HuH-7.5 (cell line): ENCODE data around the gene LCE3A.
"Not testable (repeated sequence)": the region's sequence is repeated elsewhere in the genome, so short reads cannot be mapped to it uniquely, and the experiment has no call there.

Source experiments
- DNase-seq: peaks from one replicate; pipeline ENCODE4 v3.0.0; 2011; ENCODE audit warnings: low spot score

The LCE3A gene

GRCh38 chr1:152622803-152623202, at the start of gene LCE3A:
TSS of gene LCE3A (minus strand) at chr1:152623103. CDS start at chr1:152623103, 0 bp downstream.
- no peak for DNase-seq

GRCh38 chr1:152667648-152668047, 44.7 kb upstream of the LCE3A start:
- DNase-seq, result no peak

GRCh38 chr1:152666171-152666570, 43.3 kb upstream of the LCE3A start:
- not testable (repeated sequence) for DNase-seq

- no peak for DNase-seq
Observed at GRCh38 chr1:152663098-152663497, 40.2 kb upstream of the LCE3A start, which contains the start of gene LCE2D. TSS of gene LCE2D (plus strand) at chr1:152663380. CDS start at chr1:152664106, 726 bp downstream.

- no peak for DNase-seq
Observed at GRCh38 chr1:152658649-152659048, 35.7 kb upstream of the LCE3A start.

- no peak for DNase-seq
Observed at GRCh38 chr1:152657677-152658076, 34.8 kb upstream of the LCE3A start.

GRCh38 chr1:152656459-152656858, 33.6 kb upstream of the LCE3A start:
- DNase-seq, result no peak

- peak; percentile 20 for DNase-seq
Observed at GRCh38 chr1:152654110-152654509, 31.2 kb upstream of the LCE3A start.

- no peak for DNase-seq
Observed at GRCh38 chr1:152646656-152647055, 23.8 kb upstream of the LCE3A start.

- DNase-seq, result no peak
Observed at GRCh38 chr1:152645146-152645545, 22.2 kb upstream of the LCE3A start.

- DNase-seq, result no peak
Observed at GRCh38 chr1:152643945-152644344, 21.0 kb upstream of the LCE3A start.

- no peak for DNase-seq
Observed at GRCh38 chr1:152640351-152640750, 17.4 kb upstream of the LCE3A start.

GRCh38 chr1:152630596-152630995, 7.7 kb upstream of the LCE3A start:
- DNase-seq, result no peak

GRCh38 chr1:152626744-152627143, 3.8 kb upstream of the LCE3A start:
- no peak for DNase-seq

- DNase-seq, result peak; percentile 13
Observed at GRCh38 chr1:152623203-152623844, 421 bp upstream of the LCE3A start.

- no peak for DNase-seq
Observed at GRCh38 chr1:152621993-152622392, 910 bp downstream of the LCE3A start.

GRCh38 chr1:152613511-152613910, 9.4 kb downstream of the LCE3A start, which contains the start of gene LCE3B:
TSS of gene LCE3B (plus strand) at chr1:152613811. CDS start at chr1:152613811, 0 bp downstream.
- no peak for DNase-seq

- DNase-seq, result no peak
Observed at GRCh38 chr1:152599934-152600333, 23.0 kb downstream of the LCE3A start, which contains the start of gene LCE3C. TSS of gene LCE3C (plus strand) at chr1:152600234. CDS start at chr1:152600732, 498 bp downstream.

GRCh38 chr1:152596986-152597385, 25.9 kb downstream of the LCE3A start:
- DNase-seq, result no peak

- DNase-seq, result no peak
Observed at GRCh38 chr1:152585586-152585985, 37.3 kb downstream of the LCE3A start.

- DNase-seq, result no peak
Observed at GRCh38 chr1:152582647-152583046, 40.3 kb downstream of the LCE3A start.

- no peak for DNase-seq
Observed at GRCh38 chr1:152580433-152580832, 42.5 kb downstream of the LCE3A start, which contains the start of gene LCE3D. TSS of gene LCE3D (minus strand) at chr1:152580516. CDS start at chr1:152579936, 580 bp downstream.

GRCh38 chr1:152579526-152579925, 43.4 kb downstream of the LCE3A start:
- DNase-seq, result not testable (repeated sequence)

- DNase-seq, result no peak
Observed at GRCh38 chr1:152577168-152577567, 45.7 kb downstream of the LCE3A start.
